Neural cell (in vitro differentiated cells): Measurements from ENCODE around the gene FAM98B. TPM values are rescaled to one million over a fixed set of nuclear protein-coding genes. Genes with fewer than 3 reads are reported as not detected.

Source experiments
- H2AFZ ChIP-seq: fragments of 200-600, 300-800 bp; sonication (generic), shearing (Covaris generic); 2 replicates; pipeline ENCODE4 v1.6.0; 2014; ENCODE audit warnings: low read depth, mild to moderate bottlenecking, antibody characterized with exemption, low read length, moderate library complexity
- H3F3A ChIP-seq: fragments of 200-600 bp; shearing (Covaris generic); 2 replicates; pipeline ENCODE4 v1.6.1; 2016; ENCODE audit warnings: mild to moderate bottlenecking, moderate library complexity, mixed read lengths, antibody characterized with exemption, low read length; ENCODE audit not compliant: insufficient read depth, poor library complexity, severe bottlenecking
- H3K27ac ChIP-seq: fragments of 200-600, 300-800 bp; sonication (generic), shearing (Covaris generic); 2 replicates; pipeline ENCODE4 v1.5.1; 2014; ENCODE audit warnings: mild to moderate bottlenecking, low read length, moderate library complexity
- H3K27me3 ChIP-seq: fragments of 300-800, 200-600 bp; sonication (generic), shearing (Covaris generic); 2 replicates; pipeline ENCODE4 v1.6.0; 2014; ENCODE audit warnings: mild to moderate bottlenecking, low read depth, low read length, moderate library complexity; ENCODE audit not compliant: insufficient read depth
- H3K36me3 ChIP-seq: fragments of 300-800, 200-600 bp; sonication (generic), shearing (Covaris generic); 2 replicates; pipeline ENCODE4 v1.5.1; 2014; ENCODE audit warnings: mild to moderate bottlenecking, antibody characterized with exemption, low read length, moderate library complexity; ENCODE audit not compliant: insufficient read depth
- H3K4me2 ChIP-seq: fragments of 300-800, 200-600 bp; sonication (generic), shearing (Covaris generic); 2 replicates; pipeline ENCODE4 v1.6.0; 2014; ENCODE audit warnings: mild to moderate bottlenecking, low read length
- H3K4me3 ChIP-seq: fragments of 300-800, 200-600 bp; sonication (generic), shearing (Covaris generic); 2 replicates; pipeline ENCODE4 v1.5.1; 2014; ENCODE audit warnings: mild to moderate bottlenecking, low read length, moderate library complexity
- H3K79me2 ChIP-seq: fragments of 200-600 bp; shearing (Covaris generic); replicated peaks from 2 replicates; pipeline ENCODE4 v1.6.0; 2014; ENCODE audit warnings: mild to moderate bottlenecking, low read length, moderate library complexity; ENCODE audit not compliant: insufficient read depth
- H3K9ac ChIP-seq: fragments of 300-800, 200-600 bp; sonication (generic), shearing (Covaris generic); 2 replicates; pipeline ENCODE4 v1.6.1; 2016; ENCODE audit warnings: mild to moderate bottlenecking, low read length, mixed read lengths
- H3K9me2 ChIP-seq: fragments of 200-600 bp; shearing (Covaris generic); 2 replicates; pipeline ENCODE4 v1.6.1; 2016; ENCODE audit warnings: mild to moderate bottlenecking, low read length, mixed read lengths; ENCODE audit not compliant: insufficient read depth
- H3K9me3 ChIP-seq: fragments of 200-600, 300-800 bp; sonication (generic), shearing (Covaris generic); 2 replicates; pipeline ENCODE4 v1.6.1; 2016; ENCODE audit warnings: mild to moderate bottlenecking, mixed run types, low read length, moderate library complexity, mixed read lengths
- H4K20me1 ChIP-seq: fragments of 200-600 bp; shearing (Covaris generic); 2 replicates; pipeline ENCODE4 v1.6.1; 2016; ENCODE audit warnings: mild to moderate bottlenecking, mixed run types; ENCODE audit not compliant: insufficient read depth
- EP300 ChIP-seq: fragments of 450-650 bp; conservative IDR thresholded peaks from 2 replicates; pipeline ENCODE4 v1.6.1; 2014; ENCODE audit warnings: antibody characterized with exemption, mild to moderate bottlenecking, moderate library complexity; ENCODE audit not compliant: poor library complexity, severe bottlenecking
- EZH2 ChIP-seq: fragments of 200-600, 300-800 bp; shearing (Covaris generic), sonication (generic); IDR thresholded peaks from 2 replicates; pipeline ENCODE4 v1.6.1; 2014; ENCODE audit warnings: antibody characterized with exemption, low read length, borderline replicate concordance, mild to moderate bottlenecking; ENCODE audit not compliant: insufficient read depth, poor library complexity, severe bottlenecking
- MXI1 ChIP-seq: fragments of 450-650 bp; conservative IDR thresholded peaks from 2 replicates; pipeline ENCODE4 v1.6.1; 2014; ENCODE audit warnings: antibody characterized with exemption, mild to moderate bottlenecking; ENCODE audit not compliant: poor library complexity, severe bottlenecking
- POLR2AphosphoS5 ChIP-seq: IDR thresholded peaks from 2 replicates; pipeline ENCODE4 v1.6.1; 2012
- RAD21 ChIP-seq: fragments of 450-650 bp; conservative IDR thresholded peaks from 2 replicates; pipeline ENCODE4 v1.6.1; 2014; ENCODE audit warnings: antibody characterized with exemption, mild to moderate bottlenecking, moderate library complexity
- SMC3 ChIP-seq: fragments of 450-650 bp; conservative IDR thresholded peaks from 2 replicates; pipeline ENCODE4 v1.6.1; 2014; ENCODE audit warnings: antibody characterized with exemption, mild to moderate bottlenecking, moderate library complexity; ENCODE audit not compliant: poor library complexity
- TAF1 ChIP-seq: IDR thresholded peaks from 2 replicates; pipeline ENCODE4 v1.6.1; 2012; ENCODE audit warnings: low read depth
- polyA plus RNA-seq: library from polyadenylated mRNA; depleted of rRNA; stranded (reverse); fragments of >200 nt; gene quantifications from 2 replicates; pipeline ENCODE4 v1.2.3, GENCODE V29; 2014
- TF ChIP-seq, protein P1 (sequence below): IDR thresholded peaks from 2 replicates; pipeline ENCODE4 v1.6.1; 2012; ENCODE audit warnings: borderline replicate concordance
- TF ChIP-seq, protein P2 (sequence below): fragments of 450-650 bp; IDR thresholded peaks from 2 replicates; pipeline ENCODE4 v1.5.1; 2014; ENCODE audit warnings: antibody characterized with exemption, mild to moderate bottlenecking, moderate library complexity; ENCODE audit not compliant: poor library complexity, severe bottlenecking

Gene FAM98B
- polyA plus RNA-seq, 1 donor from 2014 or later, result 12.7 TPM

GRCh38 chr15:38514601-38515000 is 60.7 kb downstream of the FAM98B start:
- Histone ChIP-seq H3K4me3 (no peak overlapping the region), H3F3A (no peaks in the 10 kb centered on the region), H3K27me3 (no peaks in the 10 kb centered on the region), H3K9me2 (no peaks in the 10 kb centered on the region), H3K79me2 (no peaks in the 10 kb centered on the region), H3K4me2 (no peak overlapping the region), H4K20me1 (no peaks in the 10 kb centered on the region), H3K36me3 (no peaks in the 10 kb centered on the region), H3K9me3 (no peaks in the 10 kb centered on the region), H3K9ac (no peak overlapping the region), H2AFZ (no peak overlapping the region), H3K27ac (no peak overlapping the region)
- TF ChIP-seq RAD21, result no peak
- TF ChIP-seq TAF1, result no peak
- no peak for TF ChIP-seq MXI1
- TF ChIP-seq, protein P1, sequence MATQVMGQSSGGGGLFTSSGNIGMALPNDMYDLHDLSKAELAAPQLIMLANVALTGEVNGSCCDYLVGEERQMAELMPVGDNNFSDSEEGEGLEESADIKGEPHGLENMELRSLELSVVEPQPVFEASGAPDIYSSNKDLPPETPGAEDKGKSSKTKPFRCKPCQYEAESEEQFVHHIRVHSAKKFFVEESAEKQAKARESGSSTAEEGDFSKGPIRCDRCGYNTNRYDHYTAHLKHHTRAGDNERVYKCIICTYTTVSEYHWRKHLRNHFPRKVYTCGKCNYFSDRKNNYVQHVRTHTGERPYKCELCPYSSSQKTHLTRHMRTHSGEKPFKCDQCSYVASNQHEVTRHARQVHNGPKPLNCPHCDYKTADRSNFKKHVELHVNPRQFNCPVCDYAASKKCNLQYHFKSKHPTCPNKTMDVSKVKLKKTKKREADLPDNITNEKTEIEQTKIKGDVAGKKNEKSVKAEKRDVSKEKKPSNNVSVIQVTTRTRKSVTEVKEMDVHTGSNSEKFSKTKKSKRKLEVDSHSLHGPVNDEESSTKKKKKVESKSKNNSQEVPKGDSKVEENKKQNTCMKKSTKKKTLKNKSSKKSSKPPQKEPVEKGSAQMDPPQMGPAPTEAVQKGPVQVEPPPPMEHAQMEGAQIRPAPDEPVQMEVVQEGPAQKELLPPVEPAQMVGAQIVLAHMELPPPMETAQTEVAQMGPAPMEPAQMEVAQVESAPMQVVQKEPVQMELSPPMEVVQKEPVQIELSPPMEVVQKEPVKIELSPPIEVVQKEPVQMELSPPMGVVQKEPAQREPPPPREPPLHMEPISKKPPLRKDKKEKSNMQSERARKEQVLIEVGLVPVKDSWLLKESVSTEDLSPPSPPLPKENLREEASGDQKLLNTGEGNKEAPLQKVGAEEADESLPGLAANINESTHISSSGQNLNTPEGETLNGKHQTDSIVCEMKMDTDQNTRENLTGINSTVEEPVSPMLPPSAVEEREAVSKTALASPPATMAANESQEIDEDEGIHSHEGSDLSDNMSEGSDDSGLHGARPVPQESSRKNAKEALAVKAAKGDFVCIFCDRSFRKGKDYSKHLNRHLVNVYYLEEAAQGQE, result no peak
- TF ChIP-seq, protein P2, sequence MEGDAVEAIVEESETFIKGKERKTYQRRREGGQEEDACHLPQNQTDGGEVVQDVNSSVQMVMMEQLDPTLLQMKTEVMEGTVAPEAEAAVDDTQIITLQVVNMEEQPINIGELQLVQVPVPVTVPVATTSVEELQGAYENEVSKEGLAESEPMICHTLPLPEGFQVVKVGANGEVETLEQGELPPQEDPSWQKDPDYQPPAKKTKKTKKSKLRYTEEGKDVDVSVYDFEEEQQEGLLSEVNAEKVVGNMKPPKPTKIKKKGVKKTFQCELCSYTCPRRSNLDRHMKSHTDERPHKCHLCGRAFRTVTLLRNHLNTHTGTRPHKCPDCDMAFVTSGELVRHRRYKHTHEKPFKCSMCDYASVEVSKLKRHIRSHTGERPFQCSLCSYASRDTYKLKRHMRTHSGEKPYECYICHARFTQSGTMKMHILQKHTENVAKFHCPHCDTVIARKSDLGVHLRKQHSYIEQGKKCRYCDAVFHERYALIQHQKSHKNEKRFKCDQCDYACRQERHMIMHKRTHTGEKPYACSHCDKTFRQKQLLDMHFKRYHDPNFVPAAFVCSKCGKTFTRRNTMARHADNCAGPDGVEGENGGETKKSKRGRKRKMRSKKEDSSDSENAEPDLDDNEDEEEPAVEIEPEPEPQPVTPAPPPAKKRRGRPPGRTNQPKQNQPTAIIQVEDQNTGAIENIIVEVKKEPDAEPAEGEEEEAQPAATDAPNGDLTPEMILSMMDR, result no peak
- TF ChIP-seq EZH2, result no peak
- no peak for TF ChIP-seq EP300
- no peak for TF ChIP-seq POLR2AphosphoS5
- no peak for TF ChIP-seq SMC3

GRCh38 chr15:38516626-38517025 is 62.7 kb downstream of the FAM98B start:
- Histone ChIP-seq H3K9ac (no peak overlapping the region), H3K4me2 (no peak overlapping the region), H3K36me3 (no peaks in the 10 kb centered on the region), H2AFZ (no peak overlapping the region), H3K27me3 (no peaks in the 10 kb centered on the region), H3K27ac (no peak overlapping the region), H3K9me2 (no peaks in the 10 kb centered on the region), H3F3A (no peaks in the 10 kb centered on the region), H3K4me3 (no peak overlapping the region), H3K79me2 (no peaks in the 10 kb centered on the region), H3K9me3 (no peaks in the 10 kb centered on the region), H4K20me1 (no peaks in the 10 kb centered on the region)
- TF ChIP-seq POLR2AphosphoS5 (no peak), EZH2 (no peak), EP300 (no peak), TAF1 (no peak), MXI1 (no peak), SMC3 (no peak), RAD21 (no peak)
- TF ChIP-seq, protein P2, result no peak
- TF ChIP-seq, protein P1, result no peak
